Measurements from ENCODE around the gene GRK5. TPM values are rescaled to one million over a fixed set of nuclear protein-coding genes. Genes with fewer than 3 reads are reported as not detected.

The GRK5 gene
- total RNA-seq, 1 experiment from 2014 or later: 1.2 TPM

GRCh38 chr10:119350502-119351097 is 143.2 kb downstream of the GRK5 start:
- no peak for DNase-seq
- Histone ChIP-seq H3K27me3 (ENCODE audit: control insufficient read depth, insufficient read depth, low read length) (no peaks in the 10 kb centered on the region), H3K36me3 (replicated peaks; ENCODE audit: control insufficient read depth, insufficient read depth, low read length) (no peaks in the 10 kb centered on the region), H3K4me3 (ENCODE audit: insufficient read depth, low read depth, low read length) (no peak overlapping the region)

GRCh38 chr10:119351189-119351588 is 143.8 kb downstream of the GRK5 start:
- DNase-seq: no peak
- no peaks in the 10 kb centered on the region for H3K36me3 ChIP-seq (replicated peaks; ENCODE audit: control insufficient read depth, insufficient read depth, low read length)
- H3K27me3 ChIP-seq (ENCODE audit: control insufficient read depth, insufficient read depth, low read length): no peaks in the 10 kb centered on the region
- H3K4me3 ChIP-seq (ENCODE audit: insufficient read depth, low read depth, low read length): no peak overlapping the region

- no peak for DNase-seq
- no peak overlapping the region for H3K4me3 ChIP-seq (ENCODE audit: insufficient read depth, low read depth, low read length)
- H3K36me3 ChIP-seq (replicated peaks; ENCODE audit: control insufficient read depth, insufficient read depth, low read length): no peaks in the 10 kb centered on the region
- no peaks in the 10 kb centered on the region for H3K27me3 ChIP-seq (ENCODE audit: control insufficient read depth, insufficient read depth, low read length)
Observed at GRCh38 chr10:119352042-119352441, 144.7 kb downstream of the GRK5 start.

GRCh38 chr10:119352807-119353206 is 145.4 kb downstream of the GRK5 start:
- Histone ChIP-seq H3K36me3 (replicated peaks; ENCODE audit: control insufficient read depth, insufficient read depth, low read length) (no peaks in the 10 kb centered on the region), H3K4me3 (ENCODE audit: insufficient read depth, low read depth, low read length) (no peak overlapping the region), H3K27me3 (ENCODE audit: control insufficient read depth, insufficient read depth, low read length) (no peaks in the 10 kb centered on the region)
- DNase-seq: no peak

- no peaks in the 10 kb centered on the region for H3K27me3 ChIP-seq (ENCODE audit: control insufficient read depth, insufficient read depth, low read length)
- no peaks in the 10 kb centered on the region for H3K36me3 ChIP-seq (replicated peaks; ENCODE audit: control insufficient read depth, insufficient read depth, low read length)
- no peak for DNase-seq
- H3K4me3 ChIP-seq (ENCODE audit: insufficient read depth, low read depth, low read length): no peak overlapping the region
Observed at GRCh38 chr10:119353421-119353820, 146.1 kb downstream of the GRK5 start.

- Histone ChIP-seq H3K36me3 (replicated peaks; ENCODE audit: control insufficient read depth, insufficient read depth, low read length) (no peaks in the 10 kb centered on the region), H3K4me3 (ENCODE audit: insufficient read depth, low read depth, low read length) (no peak overlapping the region), H3K27me3 (ENCODE audit: control insufficient read depth, insufficient read depth, low read length) (no peaks in the 10 kb centered on the region)
- DNase-seq: no peak
Observed at GRCh38 chr10:119355930-119356329, 148.6 kb downstream of the GRK5 start.

GRCh38 chr10:119357412-119358151 is 150.2 kb downstream of the GRK5 start:
- no peaks in the 10 kb centered on the region for H3K27me3 ChIP-seq (ENCODE audit: control insufficient read depth, insufficient read depth, low read length)
- no peak for DNase-seq
- H3K4me3 ChIP-seq (ENCODE audit: insufficient read depth, low read depth, low read length): no peak overlapping the region
- H3K36me3 ChIP-seq (replicated peaks; ENCODE audit: control insufficient read depth, insufficient read depth, low read length): no peaks in the 10 kb centered on the region

- Histone ChIP-seq H3K27me3 (ENCODE audit: control insufficient read depth, insufficient read depth, low read length) (no peaks in the 10 kb centered on the region), H3K36me3 (replicated peaks; ENCODE audit: control insufficient read depth, insufficient read depth, low read length) (no peaks in the 10 kb centered on the region), H3K4me3 (ENCODE audit: insufficient read depth, low read depth, low read length) (no peak overlapping the region)
- no peak for DNase-seq
Observed at GRCh38 chr10:119358152-119358512, 150.8 kb downstream of the GRK5 start.

- Histone ChIP-seq H3K36me3 (replicated peaks; ENCODE audit: control insufficient read depth, insufficient read depth, low read length) (no peaks in the 10 kb centered on the region), H3K4me3 (ENCODE audit: insufficient read depth, low read depth, low read length) (no peak overlapping the region), H3K27me3 (ENCODE audit: control insufficient read depth, insufficient read depth, low read length) (no peaks in the 10 kb centered on the region)
- DNase-seq: no peak
Observed at GRCh38 chr10:119358567-119358966, 151.2 kb downstream of the GRK5 start.

GRCh38 chr10:119359025-119359424 is 151.7 kb downstream of the GRK5 start:
- DNase-seq: no peak
- Histone ChIP-seq H3K4me3 (ENCODE audit: insufficient read depth, low read depth, low read length) (no peak overlapping the region), H3K27me3 (ENCODE audit: control insufficient read depth, insufficient read depth, low read length) (no peaks in the 10 kb centered on the region), H3K36me3 (replicated peaks; ENCODE audit: control insufficient read depth, insufficient read depth, low read length) (no peaks in the 10 kb centered on the region)

GRCh38 chr10:119360181-119360921 is 153.0 kb downstream of the GRK5 start:
- no peak for DNase-seq

GRCh38 chr10:119361037-119361436 is 153.7 kb downstream of the GRK5 start:
- H3K36me3 ChIP-seq (replicated peaks; ENCODE audit: control insufficient read depth, insufficient read depth, low read length): no peaks in the 10 kb centered on the region
- DNase-seq: no peak
- H3K27me3 ChIP-seq (ENCODE audit: control insufficient read depth, insufficient read depth, low read length): no peaks in the 10 kb centered on the region
- H3K4me3 ChIP-seq (ENCODE audit: insufficient read depth, low read depth, low read length): no peak overlapping the region

More at GRCh38 chr10:119360181-119360921, 153.0 kb downstream of the GRK5 start:
- Histone ChIP-seq H3K27me3 (ENCODE audit: control insufficient read depth, insufficient read depth, low read length) (no peaks in the 10 kb centered on the region), H3K36me3 (replicated peaks; ENCODE audit: control insufficient read depth, insufficient read depth, low read length) (no peaks in the 10 kb centered on the region), H3K4me3 (ENCODE audit: insufficient read depth, low read depth, low read length) (no peak overlapping the region)

- Histone ChIP-seq H3K36me3 (replicated peaks; ENCODE audit: control insufficient read depth, insufficient read depth, low read length) (no peaks in the 10 kb centered on the region), H3K27me3 (ENCODE audit: control insufficient read depth, insufficient read depth, low read length) (no peaks in the 10 kb centered on the region), H3K4me3 (ENCODE audit: insufficient read depth, low read depth, low read length) (no peak overlapping the region)
- DNase-seq: no peak
Observed at GRCh38 chr10:119362122-119362521, 154.8 kb downstream of the GRK5 start.

- DNase-seq: no peak
- Histone ChIP-seq H3K36me3 (replicated peaks; ENCODE audit: control insufficient read depth, insufficient read depth, low read length) (no peaks in the 10 kb centered on the region), H3K4me3 (ENCODE audit: insufficient read depth, low read depth, low read length) (no peak overlapping the region), H3K27me3 (ENCODE audit: control insufficient read depth, insufficient read depth, low read length) (no peaks in the 10 kb centered on the region)
Observed at GRCh38 chr10:119364645-119365600, 157.6 kb downstream of the GRK5 start.

All from H7 (cell line).